Lower lobe of right lung (tissue), 2 donors: Measurements from ENCODE around the gene CLPTM1L. TPM values are rescaled to one million over a fixed set of nuclear protein-coding genes. Genes with fewer than 3 reads are reported as not detected.

Experiments used
- ATAC-seq, 2 donors: fragments of 200-7000 bp; cut with Tn5 transposase; one replicate each; pipeline ENCODE4 v1.9.1; 2020 to 2022; ENCODE audit warnings: mild to moderate bottlenecking in 2 of 2, moderate library complexity in 2 of 2
- DNase-seq: peaks from one replicate; pipeline ENCODE4 v3.0.0-alpha.2; 2020
- H3K27ac ChIP-seq: fragments of 200-600 bp; one replicate; pipeline ENCODE4 v1.8.0; 2022
- H3K27me3 ChIP-seq: fragments of 200-600 bp; one replicate; pipeline ENCODE4 v1.8.0; 2022; ENCODE audit warnings: low read depth
- H3K36me3 ChIP-seq: fragments of 200-600 bp; one replicate; pipeline ENCODE4 v1.8.0; 2022; ENCODE audit warnings: mild to moderate bottlenecking
- H3K4me1 ChIP-seq: fragments of 200-600 bp; one replicate; pipeline ENCODE4 v1.8.0; 2022
- H3K4me3 ChIP-seq: fragments of 200-600 bp; one replicate; pipeline ENCODE4 v1.8.0; 2022; ENCODE audit warnings: mild to moderate bottlenecking
- H3K9me3 ChIP-seq: fragments of 200-600 bp; one replicate; pipeline ENCODE4 v1.8.0; 2022
- CTCF ChIP-seq: fragments of 200-600 bp; IDR thresholded peaks from one replicate; pipeline ENCODE4 v1.8.0; 2022; ENCODE audit warnings: antibody characterized with exemption, mild to moderate bottlenecking
- intact Hi-C: fragments of 100-400 bp; cut with DNase I; formaldehyde crosslinking; loops from one replicate; pipeline ENCODE4 v1.11.0; 2022
- total RNA-seq: library from RNA; stranded (reverse); fragmentation: NEBNext Ultra II Directional; extraction: Animal tissue kit (Norgen Biotek cat#: 25700); gene quantifications from one replicate; pipeline ENCODE4 v1.2.1, GENCODE V29; 2021
- donor health status: DM: no; HTN: yes; CAD: no; lungs with severe emphysema.

Gene CLPTM1L
- total RNA-seq, 1 donor from 2014 or later = 135 TPM

- intact Hi-C loops = no loop called here
- no peaks in the 10 kb centered on the region for H3K27me3 ChIP-seq
- TF ChIP-seq CTCF = no peak
- H3K27ac ChIP-seq = no peak overlapping the region
- H3K36me3 ChIP-seq = no peaks in the 10 kb centered on the region
- no peak overlapping the region for H3K4me3 ChIP-seq
- ATAC-seq = no peak
- H3K9me3 ChIP-seq = no peaks in the 10 kb centered on the region
- H3K4me1 ChIP-seq = peaks cover 29% of the 10 kb centered on the region
- peak; percentile 38 for DNase-seq
Observed at GRCh38 chr5:1311439-1312055, 33.4 kb downstream of the CLPTM1L start.

GRCh38 chr5:1310118-1310517, 34.8 kb downstream of the CLPTM1L start:
- Histone ChIP-seq H3K27me3 (no peaks in the 10 kb centered on the region), H3K4me3 (no peak overlapping the region), H3K4me1 (peaks cover 18% of the 10 kb centered on the region), H3K27ac (no peak overlapping the region), H3K36me3 (no peaks in the 10 kb centered on the region), H3K9me3 (no peaks in the 10 kb centered on the region)
- no peak for TF ChIP-seq CTCF
- intact Hi-C loops = no loop called here
- peak; percentile 18 for DNase-seq
- no peak for ATAC-seq

- intact Hi-C loops = no loop called here
- H3K4me3 ChIP-seq = no peak overlapping the region
- DNase-seq (no peak), ATAC-seq (no peak)
- H3K9me3 ChIP-seq = no peaks in the 10 kb centered on the region
- TF ChIP-seq CTCF = no peak
- H3K27ac ChIP-seq = no peak overlapping the region
- no peaks in the 10 kb centered on the region for H3K36me3 ChIP-seq
- no peaks in the 10 kb centered on the region for H3K27me3 ChIP-seq
- H3K4me1 ChIP-seq = no peaks in the 10 kb centered on the region
Observed at GRCh38 chr5:1304033-1304432, 40.9 kb downstream of the CLPTM1L start.

- no peak overlapping the region for H3K4me3 ChIP-seq
- no peaks in the 10 kb centered on the region for H3K9me3 ChIP-seq
- intact Hi-C loops = no loop called here
- H3K27ac ChIP-seq = no peak overlapping the region
- DNase-seq (no peak), ATAC-seq (no peak)
- H3K4me1 ChIP-seq = no peaks in the 10 kb centered on the region
- H3K27me3 ChIP-seq = peaks cover 6% of the 10 kb centered on the region
- no peak for TF ChIP-seq CTCF
- H3K36me3 ChIP-seq = no peaks in the 10 kb centered on the region
Observed at GRCh38 chr5:1302258-1302657, 42.6 kb downstream of the CLPTM1L start.

GRCh38 chr5:1300581-1301083, 44.3 kb downstream of the CLPTM1L start:
- Histone ChIP-seq H3K36me3 (no peaks in the 10 kb centered on the region), H3K4me1 (no peaks in the 10 kb centered on the region), H3K9me3 (no peaks in the 10 kb centered on the region), H3K4me3 (no peak overlapping the region), H3K27ac (no peak overlapping the region), H3K27me3 (peaks cover 15% of the 10 kb centered on the region)
- no peak for TF ChIP-seq CTCF
- intact Hi-C loops = no loop called here
- peak; percentile 41 for DNase-seq
- ATAC-seq = no peak
